Activated CD8-positive, alpha-beta memory T cell treated with anti-CD3 and anti-CD28 coated beads for 1 hour (primary cell): Measurements from ENCODE around the gene CCDC24.

ENCODE experiments used
- DNase-seq, 2 donors: peaks; one replicate each; pipeline ENCODE4 v3.0.0-alpha.2; 2020; ENCODE audit warnings: low read depth in 1 of 2; ENCODE audit errors: extremely low read depth in 1 of 2

Gene CCDC24

GRCh38 chr1:43962324-43962723 is 29.1 kb upstream of the CCDC24 start:
- DNase-seq = no peak

GRCh38 chr1:43963006-43963405 is 28.4 kb upstream of the CCDC24 start:
- DNase-seq = no peak

- DNase-seq = no peak
Observed at GRCh38 chr1:43963890-43964289, 27.5 kb upstream of the CCDC24 start.

GRCh38 chr1:43965316-43965715 is 26.1 kb upstream of the CCDC24 start:
- no peak for DNase-seq

- no peak for DNase-seq
Observed at GRCh38 chr1:43968348-43968948, 23.0 kb upstream of the CCDC24 start.

- DNase-seq = no peak
Observed at GRCh38 chr1:43969416-43969745, 22.0 kb upstream of the CCDC24 start.

GRCh38 chr1:43969746-43970466 is 21.5 kb upstream of the CCDC24 start, which contains the start of gene DPH2:
DPH2 (plus strand) TSS chr1:43970010; CDS start chr1:43970176, 166 bp downstream.
- peak; percentile 87 to 91 for DNase-seq

GRCh38 chr1:43970502-43970901 is 20.9 kb upstream of the CCDC24 start:
- DNase-seq = no peak

GRCh38 chr1:43970911-43971310 is 20.5 kb upstream of the CCDC24 start:
- no peak for DNase-seq

GRCh38 chr1:43971336-43971980 is 19.9 kb upstream of the CCDC24 start:
- no peak for DNase-seq

GRCh38 chr1:43973981-43974442 is 17.4 kb upstream of the CCDC24 start:
- DNase-seq = no peak

- peak; percentile 80 to 93 for DNase-seq
Observed at GRCh38 chr1:43974443-43975248, 16.8 kb upstream of the CCDC24 start, which contains the start of gene ATP6V0B. ATP6V0B (plus strand) TSS chr1:43974960; CDS start chr1:43975041, 81 bp downstream.

GRCh38 chr1:43975249-43975961 is 16.0 kb upstream of the CCDC24 start:
- DNase-seq = no peak

GRCh38 chr1:43976045-43976444 is 15.4 kb upstream of the CCDC24 start:
- no peak for DNase-seq

GRCh38 chr1:43976890-43977289 is 14.5 kb upstream of the CCDC24 start:
- DNase-seq = no peak

GRCh38 chr1:43977376-43978263 is 13.8 kb upstream of the CCDC24 start:
- no peak for DNase-seq

GRCh38 chr1:43978264-43978550 is 13.2 kb upstream of the CCDC24 start:
- DNase-seq = no peak

GRCh38 chr1:43978551-43979260 is 12.7 kb upstream of the CCDC24 start, which contains the start of gene B4GALT2:
B4GALT2 (plus strand) TSS chr1:43979210; CDS start chr1:43981161, 1,951 bp downstream.
- no peak for DNase-seq

- DNase-seq = no peak
Observed at GRCh38 chr1:43979261-43979527, 12.2 kb upstream of the CCDC24 start.
